HepG2 (cell line): Measurements from ENCODE around the gene KIF1C. TPM values are rescaled to one million over a fixed set of nuclear protein-coding genes. Genes with fewer than 3 reads are reported as not detected.

Experiments used
- ARID4A ChIP-seq: sonication (generic); formaldehyde crosslinking; IDR thresholded peaks from 2 replicates; pipeline ENCODE4 v1.5.0; 2020; ENCODE audit warnings: mild to moderate bottlenecking, missing genetic modification reagents, borderline replicate concordance
- BHLHE40 ChIP-seq: IDR thresholded peaks from 2 replicates; pipeline ENCODE4 v1.6.1; 2011; ENCODE audit warnings: low read length, improper control_type of control experiment
- DMAP1 ChIP-seq: IDR thresholded peaks from 2 replicates; pipeline ENCODE4 v1.6.1; 2016
- FOXA1 ChIP-seq, 2 experiments: fragments of 450-650 bp in 1 of 2; sonication (generic) in 1 of 2; formaldehyde crosslinking in 1 of 2; IDR thresholded peaks; 2 replicates each; pipeline versions ENCODE4 v1.4.0 to v1.6.1; 2016 to 2020; ENCODE audit warnings: missing genetic modification reagents in 1 of 2
- POLR2G ChIP-seq: fragments of 200-400 bp; formaldehyde crosslinking; IDR thresholded peaks from 2 replicates; pipeline ENCODE4 v1.6.1; 2018; ENCODE audit warnings: mild to moderate bottlenecking, low read depth, low read length, moderate library complexity
- ZNF605 ChIP-seq: sonication (generic); formaldehyde crosslinking; IDR thresholded peaks from 2 replicates; pipeline ENCODE4 v1.8.0; 2022; ENCODE audit warnings: mild to moderate bottlenecking, missing genetic modification reagents
- ZNF609 ChIP-seq: sonication (generic); formaldehyde crosslinking; IDR thresholded peaks from 2 replicates; pipeline ENCODE4 v1.4.0; 2020; ENCODE audit warnings: mild to moderate bottlenecking, missing genetic modification reagents, borderline replicate concordance
- polyA plus RNA-seq, 8 experiments: library from polyadenylated mRNA; depleted of rRNA in 3 of 8; stranded (reverse) in 7 of 8; unstranded in 1 of 8; fragments of >200 nt; fragmentation: Illumina TruSeq in 4 of 8; extraction: Trizol in 4 of 8; gene quantifications; 2 replicates each; pipeline versions ENCODE4 v1.2.1 to v1.2.3, GENCODE V29; 2011 to 2016; ENCODE audit warnings: low read depth in 4 of 8, missing spikeins in 1 of 8, mixed read lengths in 1 of 8; ENCODE audit not compliant: insufficient read depth in 1 of 8
- total RNA-seq, 5 experiments: library from RNA; depleted of rRNA; stranded (reverse); fragments of >200 nt; fragmentation: Illumina TruSeq; extraction: Trizol; gene quantifications; 2 replicates each; pipeline ENCODE4 v1.2.3, GENCODE V29; 2016; ENCODE audit warnings: low read depth in 1 of 5
- TF ChIP-seq, protein P1 (sequence below): sonication (generic); formaldehyde crosslinking; IDR thresholded peaks from 2 replicates; pipeline ENCODE4 v1.4.0; 2020; ENCODE audit warnings: low read depth, missing genetic modification reagents
- TF ChIP-seq, protein P2 (sequence below): IDR thresholded peaks from 2 replicates; pipeline ENCODE4 v1.6.1; 2016; ENCODE audit warnings: mild to moderate bottlenecking
- TF ChIP-seq, protein P3 (sequence below): sonication (generic); formaldehyde crosslinking; IDR thresholded peaks from 2 replicates; pipeline ENCODE4 v1.4.0; 2020; ENCODE audit warnings: missing genetic modification reagents

KIF1C gene
- total and polyA plus RNA-seq, 2 of the 13 experiments (the other 11 are each of a cell fraction or from before 2014, with no cell fraction given) = 70.0 to 104 TPM

GRCh38 chr17:4998027-4998731 lies 429 bp downstream of the KIF1C start (continued):
- TF ChIP-seq ARID4A (CRISPR knock-in tag) = 0 out of 2 replicates have a peak, but pooled peaks have one; percentile 28
- peak; percentile 4; the same call in 1 of the 2 replicates for TF ChIP-seq DMAP1
- TF ChIP-seq, protein P1, sequence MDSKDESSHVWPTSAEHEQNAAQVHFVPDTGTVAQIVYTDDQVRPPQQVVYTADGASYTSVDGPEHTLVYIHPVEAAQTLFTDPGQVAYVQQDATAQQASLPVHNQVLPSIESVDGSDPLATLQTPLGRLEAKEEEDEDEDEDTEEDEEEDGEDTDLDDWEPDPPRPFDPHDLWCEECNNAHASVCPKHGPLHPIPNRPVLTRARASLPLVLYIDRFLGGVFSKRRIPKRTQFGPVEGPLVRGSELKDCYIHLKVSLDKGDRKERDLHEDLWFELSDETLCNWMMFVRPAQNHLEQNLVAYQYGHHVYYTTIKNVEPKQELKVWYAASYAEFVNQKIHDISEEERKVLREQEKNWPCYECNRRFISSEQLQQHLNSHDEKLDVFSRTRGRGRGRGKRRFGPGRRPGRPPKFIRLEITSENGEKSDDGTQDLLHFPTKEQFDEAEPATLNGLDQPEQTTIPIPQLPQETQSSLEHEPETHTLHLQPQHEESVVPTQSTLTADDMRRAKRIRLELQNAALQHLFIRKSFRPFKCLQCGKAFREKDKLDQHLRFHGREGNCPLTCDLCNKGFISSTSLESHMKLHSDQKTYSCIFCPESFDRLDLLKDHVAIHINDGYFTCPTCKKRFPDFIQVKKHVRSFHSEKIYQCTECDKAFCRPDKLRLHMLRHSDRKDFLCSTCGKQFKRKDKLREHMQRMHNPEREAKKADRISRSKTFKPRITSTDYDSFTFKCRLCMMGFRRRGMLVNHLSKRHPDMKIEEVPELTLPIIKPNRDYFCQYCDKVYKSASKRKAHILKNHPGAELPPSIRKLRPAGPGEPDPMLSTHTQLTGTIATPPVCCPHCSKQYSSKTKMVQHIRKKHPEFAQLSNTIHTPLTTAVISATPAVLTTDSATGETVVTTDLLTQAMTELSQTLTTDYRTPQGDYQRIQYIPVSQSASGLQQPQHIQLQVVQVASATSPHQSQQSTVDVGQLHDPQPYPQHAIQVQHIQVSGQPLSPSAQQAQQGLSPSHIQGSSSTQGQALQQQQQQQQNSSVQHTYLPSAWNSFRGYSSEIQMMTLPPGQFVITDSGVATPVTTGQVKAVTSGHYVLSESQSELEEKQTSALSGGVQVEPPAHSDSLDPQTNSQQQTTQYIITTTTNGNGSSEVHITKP (CRISPR knock-in tag) = no peak
- TF ChIP-seq, protein P2, sequence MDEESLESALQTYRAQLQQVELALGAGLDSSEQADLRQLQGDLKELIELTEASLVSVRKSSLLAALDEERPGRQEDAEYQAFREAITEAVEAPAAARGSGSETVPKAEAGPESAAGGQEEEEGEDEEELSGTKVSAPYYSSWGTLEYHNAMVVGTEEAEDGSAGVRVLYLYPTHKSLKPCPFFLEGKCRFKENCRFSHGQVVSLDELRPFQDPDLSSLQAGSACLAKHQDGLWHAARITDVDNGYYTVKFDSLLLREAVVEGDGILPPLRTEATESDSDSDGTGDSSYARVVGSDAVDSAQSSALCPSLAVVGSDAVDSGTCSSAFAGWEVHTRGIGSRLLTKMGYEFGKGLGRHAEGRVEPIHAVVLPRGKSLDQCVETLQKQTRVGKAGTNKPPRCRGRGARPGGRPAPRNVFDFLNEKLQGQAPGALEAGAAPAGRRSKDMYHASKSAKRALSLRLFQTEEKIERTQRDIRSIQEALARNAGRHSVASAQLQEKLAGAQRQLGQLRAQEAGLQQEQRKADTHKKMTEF (CRISPR knock-in tag) = no peak
- TF ChIP-seq BHLHE40 = no peak
- no peak for TF ChIP-seq ZNF605
- TF ChIP-seq POLR2G = no peak
- TF ChIP-seq, protein P3, sequence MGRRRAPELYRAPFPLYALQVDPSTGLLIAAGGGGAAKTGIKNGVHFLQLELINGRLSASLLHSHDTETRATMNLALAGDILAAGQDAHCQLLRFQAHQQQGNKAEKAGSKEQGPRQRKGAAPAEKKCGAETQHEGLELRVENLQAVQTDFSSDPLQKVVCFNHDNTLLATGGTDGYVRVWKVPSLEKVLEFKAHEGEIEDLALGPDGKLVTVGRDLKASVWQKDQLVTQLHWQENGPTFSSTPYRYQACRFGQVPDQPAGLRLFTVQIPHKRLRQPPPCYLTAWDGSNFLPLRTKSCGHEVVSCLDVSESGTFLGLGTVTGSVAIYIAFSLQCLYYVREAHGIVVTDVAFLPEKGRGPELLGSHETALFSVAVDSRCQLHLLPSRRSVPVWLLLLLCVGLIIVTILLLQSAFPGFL = no peak
- TF ChIP-seq ZNF609 (CRISPR knock-in tag) = no peak
- TF ChIP-seq FOXA1 (IDR thresholded peaks at IDR 0.05) = no peak
- TF ChIP-seq FOXA1 (CRISPR knock-in tag; IDR thresholded peaks at IDR 0.05) = no peak
